DMS153 (cell line): ENCODE results near the gene VTI1A.

Experiments
- DNase-seq: peaks from one replicate; lab custom pipeline; 2025; lab: John Stamatoyannopoulos, UW

Gene VTI1A

GRCh38 chr10:112546474-112546873 is 99.5 kb downstream of the VTI1A start:
- DNase-seq: no peak

DNA sequence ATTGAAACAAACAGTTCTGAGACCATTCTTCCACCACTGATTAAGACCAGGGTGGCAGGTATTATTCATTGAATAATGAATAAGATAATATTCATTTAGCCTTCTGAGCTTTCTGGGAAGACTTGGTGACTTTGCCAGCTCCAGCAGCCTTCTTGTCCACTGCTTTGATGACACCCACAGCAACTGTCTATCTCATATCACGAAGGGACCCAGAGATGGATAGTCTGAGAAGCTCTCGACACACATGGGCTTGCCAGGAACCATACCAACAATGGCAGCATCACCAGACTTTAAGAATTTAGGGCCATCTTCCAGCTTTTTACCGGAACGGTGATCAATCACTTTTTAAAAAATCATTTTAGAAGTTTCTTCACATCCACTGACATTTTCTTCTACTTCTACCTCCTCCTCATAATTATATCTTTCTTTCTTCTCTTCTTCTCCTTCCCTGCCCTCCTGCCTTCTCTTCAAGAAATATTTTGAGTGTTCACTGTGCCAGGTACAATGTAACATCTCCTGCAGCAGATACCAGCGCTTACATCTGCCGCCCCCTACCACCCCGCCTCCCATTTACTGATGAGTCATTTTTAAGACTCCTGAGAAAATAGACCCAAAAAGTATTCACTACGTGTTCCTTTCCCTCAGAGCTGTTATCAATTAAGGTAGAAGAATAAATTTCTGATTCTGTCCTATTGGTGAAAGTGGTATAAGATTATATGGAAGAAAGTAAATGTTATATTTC is 101.7 kb downstream of the VTI1A start:
- no peak for DNase-seq

GRCh38 chr10:112552593-112553110 is 105.6 kb downstream of the VTI1A start:
- DNase-seq: no peak

GRCh38 chr10:112553315-112553714 is 106.3 kb downstream of the VTI1A start:
- DNase-seq: no peak

DNA sequence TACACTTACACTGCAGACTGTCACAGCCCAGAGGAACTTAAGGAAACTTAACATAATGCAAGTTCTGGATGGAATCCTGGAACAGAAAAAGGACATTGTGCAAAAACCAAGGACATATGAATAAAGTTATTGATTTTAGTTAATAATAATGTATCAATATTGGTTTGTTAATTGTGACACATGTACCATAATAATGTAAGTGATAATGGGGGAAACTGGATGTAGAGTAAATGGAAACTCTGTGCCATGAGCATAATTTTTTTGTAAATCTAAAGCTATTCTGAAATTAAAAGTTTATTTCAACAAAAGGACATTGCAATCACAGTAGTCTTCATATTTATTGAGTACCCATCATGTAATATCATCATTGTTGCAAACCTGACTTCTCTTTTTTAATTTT is 107.2 kb downstream of the VTI1A start:
- DNase-seq: no peak

GRCh38 chr10:112557197-112557596 is 110.2 kb downstream of the VTI1A start:
- no peak for DNase-seq

- no peak for DNase-seq
These were observed 111.6 kb downstream of the VTI1A start for GRCh38 chr10:112558476-112559142.

DNA sequence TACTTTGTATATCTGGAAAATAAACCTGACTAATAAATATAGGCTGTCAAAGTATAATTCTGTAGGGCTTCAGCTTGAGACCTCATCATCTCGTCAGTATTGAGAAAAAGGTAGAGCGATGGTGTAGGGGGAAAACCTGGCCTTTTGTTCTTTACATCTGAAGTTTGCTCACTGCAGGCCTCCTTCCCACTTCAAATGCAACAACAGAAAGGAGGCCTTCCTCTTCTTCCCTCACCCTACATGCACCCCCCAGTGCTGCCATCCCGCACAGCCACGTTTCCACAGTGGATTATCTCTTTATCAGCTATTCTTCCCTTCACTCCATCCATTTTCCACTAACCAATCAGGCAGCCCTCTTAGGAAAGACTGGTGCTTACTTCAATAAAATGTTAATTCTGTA is 112.3 kb downstream of the VTI1A start:
- no peak for DNase-seq

- no peak for DNase-seq
These were observed 115.1 kb downstream of the VTI1A start for GRCh38 chr10:112562122-112562521.

- DNase-seq: peak; percentile 93
These were observed 116.0 kb downstream of the VTI1A start for GRCh38 chr10:112562809-112563663.

DNA sequence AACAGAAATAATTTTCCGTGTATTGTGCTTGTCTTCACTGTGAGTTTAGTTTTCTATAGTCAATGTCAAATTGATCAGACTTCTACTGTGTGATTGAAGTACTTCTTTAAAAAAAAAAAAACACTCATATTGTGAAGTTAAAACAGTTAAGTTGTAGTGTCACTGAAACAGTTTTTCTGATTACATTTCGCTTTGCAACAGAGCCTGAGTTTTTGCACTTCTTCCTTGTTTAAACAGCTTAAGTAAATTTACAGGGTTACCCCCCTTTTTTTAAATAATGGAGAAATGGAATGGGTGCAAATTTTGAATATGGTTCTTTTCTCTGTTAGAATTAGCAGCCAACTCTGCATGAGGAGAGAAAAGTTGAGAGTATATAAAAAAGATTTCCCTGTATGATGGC is 117.3 kb downstream of the VTI1A start:
- no peak for DNase-seq

- DNase-seq: peak; percentile 71
These were observed 118.5 kb downstream of the VTI1A start for GRCh38 chr10:112565434-112566053.

DNA sequence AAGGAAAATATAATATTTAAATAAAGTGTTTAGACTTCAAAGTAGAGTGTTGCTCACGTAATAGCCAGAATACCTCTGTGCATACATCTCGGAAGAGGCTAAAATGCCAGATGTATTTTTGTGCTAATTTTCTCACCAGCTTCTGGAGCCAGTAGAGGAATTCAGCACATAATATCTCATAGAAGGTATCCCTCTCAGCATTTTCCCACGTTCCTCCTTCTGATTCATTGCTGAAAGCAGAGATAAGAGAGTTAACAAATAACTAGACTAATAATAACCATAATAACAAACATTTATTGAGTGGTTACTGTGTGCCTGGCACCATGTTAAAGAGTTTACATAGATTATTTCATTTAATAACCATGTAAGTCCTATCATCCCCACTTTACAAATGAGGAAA is 123.6 kb downstream of the VTI1A start:
- DNase-seq: no peak

- DNase-seq: no peak
These were observed 132.6 kb downstream of the VTI1A start for GRCh38 chr10:112579578-112579977.

GRCh38 chr10:112580267-112580666 is 133.3 kb downstream of the VTI1A start:
- DNase-seq: no peak

GRCh38 chr10:112581921-112582320 is 134.9 kb downstream of the VTI1A start:
- no peak for DNase-seq

DNA sequence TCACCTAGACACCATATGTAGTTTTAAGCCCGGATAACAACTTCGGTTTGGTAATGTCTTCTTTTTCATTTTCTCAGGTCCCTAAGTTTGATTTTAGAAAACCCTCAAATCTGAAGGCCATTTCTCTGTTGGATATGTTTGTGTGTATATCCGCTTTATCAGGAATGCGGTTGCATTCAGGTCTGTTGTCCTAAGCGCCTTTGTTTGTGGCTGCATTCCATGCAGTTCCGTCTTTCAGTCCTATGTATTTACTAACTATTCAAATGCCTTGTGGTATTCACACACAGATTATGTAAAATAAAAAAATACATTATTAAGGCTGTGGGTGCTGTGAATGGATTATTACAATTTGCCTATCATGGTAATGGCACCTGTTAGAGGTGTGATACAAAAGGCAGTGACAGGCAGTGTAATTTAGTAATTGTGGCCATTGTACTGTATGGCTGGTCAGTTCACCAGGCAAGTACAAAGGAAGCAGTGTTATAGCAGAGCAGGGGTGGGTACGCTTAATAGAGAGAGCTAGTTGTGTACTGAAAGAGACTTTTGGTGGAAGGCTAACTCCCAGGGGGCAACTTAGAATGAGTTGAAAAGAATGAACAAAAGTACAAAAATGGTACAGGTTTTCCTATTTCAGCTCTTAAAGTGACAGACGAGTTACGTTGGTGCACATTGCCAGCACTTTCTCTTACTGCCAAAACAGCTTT is 136.4 kb downstream of the VTI1A start:
- DNase-seq: no peak

DNA sequence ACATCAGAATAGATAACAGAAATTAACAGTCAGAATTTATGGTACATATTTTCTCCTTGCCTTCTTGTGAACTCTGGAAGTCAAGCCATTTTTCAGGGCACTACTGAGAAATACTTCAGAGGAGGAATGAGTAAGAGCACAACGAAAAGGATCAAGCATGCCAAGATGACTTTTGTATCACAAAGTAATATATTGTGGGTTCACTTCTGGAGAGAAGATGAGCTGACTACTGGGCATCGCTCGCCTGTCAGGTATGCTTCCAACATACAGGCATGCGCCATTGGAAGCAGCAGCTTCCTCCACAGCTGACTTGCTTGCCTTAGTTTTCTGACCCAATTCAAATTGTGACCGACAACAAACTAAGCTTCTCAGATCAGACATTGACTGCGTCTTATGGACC is 137.3 kb downstream of the VTI1A start:
- DNase-seq: no peak

DNA sequence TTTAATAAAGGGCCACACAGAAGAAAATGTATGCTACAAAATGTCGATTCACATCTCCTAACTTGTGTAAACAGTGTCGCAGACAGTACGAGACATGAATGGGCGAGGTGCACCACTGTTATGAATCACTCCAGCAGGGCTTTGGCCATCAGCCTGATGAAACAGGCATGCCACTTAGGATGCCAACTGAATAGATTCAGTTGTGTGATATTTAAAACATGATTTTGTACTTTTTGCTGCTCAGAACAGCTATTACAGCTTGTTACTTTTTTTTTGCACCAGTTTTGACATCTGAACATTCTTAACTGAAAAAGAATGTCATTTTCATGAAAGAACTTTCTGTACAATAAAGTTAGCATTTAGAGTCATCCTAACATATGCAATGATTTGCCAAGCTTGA is 138.1 kb downstream of the VTI1A start:
- peak; percentile 5 for DNase-seq

DNA sequence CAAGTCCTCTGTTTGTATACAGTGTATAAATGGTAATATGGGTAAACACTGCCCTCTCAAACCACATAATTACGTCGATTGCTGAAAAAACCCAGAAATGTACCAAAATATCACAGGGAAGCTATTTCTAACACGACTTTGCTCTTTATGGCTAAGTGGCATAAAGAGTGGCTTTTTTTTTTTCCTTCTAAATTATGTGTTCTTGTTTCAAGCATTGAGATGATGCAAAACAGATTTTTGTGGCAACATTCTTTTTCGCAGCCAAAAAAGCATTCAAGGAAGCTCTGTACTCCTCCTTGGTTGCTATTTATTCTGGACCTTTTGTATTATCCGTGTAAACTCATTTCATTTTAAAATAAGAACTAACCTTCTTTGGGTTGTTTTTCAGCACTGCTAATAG is 138.9 kb downstream of the VTI1A start:
- no peak for DNase-seq

DNA sequence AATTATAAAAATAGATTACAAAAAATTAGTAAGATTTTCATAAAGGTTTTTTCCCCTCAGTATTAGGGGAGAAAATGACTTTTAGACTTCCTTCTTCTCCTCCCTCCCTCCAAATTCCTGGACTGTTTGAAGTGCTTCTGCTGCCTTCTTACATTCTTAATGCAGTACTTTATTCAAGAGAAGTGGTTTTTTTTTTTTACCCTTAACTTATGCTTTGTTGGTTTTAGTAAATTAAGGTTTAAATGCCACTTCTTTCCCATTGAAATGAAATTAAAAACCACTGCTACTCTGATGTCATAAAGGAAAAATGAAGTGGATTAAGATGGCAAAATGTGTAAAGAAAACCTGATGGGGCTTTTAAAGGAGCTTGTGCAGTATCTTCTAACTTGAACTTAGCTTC is 140.7 kb downstream of the VTI1A start:
- no peak for DNase-seq
